Measurements from ENCODE around the gene MRPL52. TPM values are rescaled to one million over a fixed set of nuclear protein-coding genes. Genes with fewer than 3 reads are reported as not detected.

MRPL52 gene
- total RNA-seq = 142 and 150 TPM in 2 replicates

DNA sequence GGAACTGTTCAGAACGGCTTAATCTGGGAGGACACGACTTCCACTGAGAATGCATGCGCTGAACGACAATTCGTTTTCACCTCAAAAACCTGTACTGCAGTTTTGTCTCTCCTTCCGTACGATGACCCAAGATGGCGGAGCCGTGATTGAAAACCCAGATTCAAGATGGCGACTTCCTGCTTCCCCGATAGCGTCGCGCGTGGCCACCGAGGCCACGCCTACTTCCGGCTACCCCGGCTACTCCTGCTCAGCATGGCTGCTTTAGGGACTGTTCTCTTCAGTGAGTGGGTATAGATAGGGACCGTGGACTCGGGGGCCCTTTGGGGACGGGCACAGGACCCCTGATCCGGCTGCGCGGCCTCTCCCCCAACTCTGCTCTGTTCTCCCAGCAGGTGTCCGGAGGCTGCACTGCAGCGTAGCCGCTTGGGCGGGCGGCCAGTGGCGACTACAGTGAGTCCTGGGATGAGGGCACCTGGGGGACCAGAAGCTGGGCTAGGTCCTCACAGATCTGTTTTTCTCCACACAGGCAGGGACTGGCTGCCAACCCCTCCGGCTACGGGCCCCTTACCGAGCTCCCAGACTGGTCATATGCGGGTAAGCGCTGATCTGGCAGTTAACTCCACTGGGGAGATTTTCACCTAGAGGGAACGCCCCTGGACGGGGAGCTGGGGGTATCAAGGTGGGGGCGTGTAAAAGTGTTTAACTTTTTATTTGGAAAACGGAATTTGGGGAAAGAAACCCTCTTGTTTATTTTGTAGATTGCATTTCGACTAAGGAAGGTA is at the start of gene MRPL52:
MRPL52 (plus strand) TSS at position 227 of the 782 bp plus-strand sequence; CDS start at position 253, 26 bp downstream.
- CTCF ChIA-PET = interaction anchor here (1.1 to 2.6 kb wide), 7 partner anchors 23 to 273 kb away, joined by 3 to 10 read pairs (median 4); partner anchors contain the start of gene OXA1L
- Mint-ChIP-seq H3K4me1 (peaks cover 27% of the 10 kb centered on the region), H3K27me3 (no peaks in the 10 kb centered on the region), H3K9me3 (no peaks in the 10 kb centered on the region), H3K36me3 (ENCODE audit: low read depth) (peaks cover 43% of the 10 kb centered on the region), H3K27ac (peak within 1 kb of the TSS; percentile 97), H3K4me3 (peak within 1 kb of the TSS; percentile 93)
- intact Hi-C loops (cut with micrococcal nuclease) = loop anchor here (1.0 kb wide), 4 partner anchors 7 to 274 kb away; partner anchors contain the start of genes LRP10 and OXA1L
- POLR2A ChIA-PET = interaction anchor here (0.5 to 3.6 kb wide), 17 partner anchors 9 to 177 kb away, joined by 3 to 29 read pairs (median 6); partner anchors contain the start of genes LRP10, OXA1L and PRMT5
- peak; percentile 76 for DNase-seq
- peak; percentile 94 for ATAC-seq (ENCODE audit: low read depth)
- TF ChIP-seq CTCF (IDR thresholded peaks at IDR 0.05) = no peak

DNA sequence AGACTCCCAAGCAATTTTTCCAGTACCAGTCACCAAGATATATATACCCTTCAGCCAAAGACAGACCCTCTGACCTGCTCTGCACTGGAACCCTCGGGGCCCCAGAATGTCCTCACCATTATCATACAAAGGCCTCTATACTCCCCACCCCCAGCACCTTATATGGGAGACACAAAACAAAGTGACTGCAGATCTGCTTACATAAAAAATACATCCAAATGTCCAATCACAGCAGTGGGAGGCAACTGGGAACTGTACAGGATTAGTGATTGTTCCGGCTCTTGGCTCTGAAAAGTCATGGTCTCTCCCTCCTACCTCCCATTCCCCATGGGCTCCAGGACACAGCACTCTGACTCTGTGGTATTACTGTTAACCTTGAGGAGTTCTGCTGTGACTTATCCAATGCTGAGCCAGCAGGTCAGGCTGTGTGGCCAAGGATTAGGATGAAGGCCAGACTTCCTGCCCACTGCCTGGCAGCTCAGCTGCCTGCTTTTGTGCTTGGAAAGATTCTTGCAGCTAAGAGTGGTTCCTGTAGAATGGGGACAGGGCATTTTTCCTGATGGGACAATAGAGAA is 49.5 kb upstream of the MRPL52 start:
- TF ChIP-seq CTCF (IDR thresholded peaks at IDR 0.05) = no peak
- CTCF ChIA-PET = interaction anchor here (1.1 kb wide), 1 partner anchor 75 kb away, joined by 3 read pairs; no protein-coding TSS in a partner anchor
- intact Hi-C loops (cut with micrococcal nuclease) = no loop called here

DNA sequence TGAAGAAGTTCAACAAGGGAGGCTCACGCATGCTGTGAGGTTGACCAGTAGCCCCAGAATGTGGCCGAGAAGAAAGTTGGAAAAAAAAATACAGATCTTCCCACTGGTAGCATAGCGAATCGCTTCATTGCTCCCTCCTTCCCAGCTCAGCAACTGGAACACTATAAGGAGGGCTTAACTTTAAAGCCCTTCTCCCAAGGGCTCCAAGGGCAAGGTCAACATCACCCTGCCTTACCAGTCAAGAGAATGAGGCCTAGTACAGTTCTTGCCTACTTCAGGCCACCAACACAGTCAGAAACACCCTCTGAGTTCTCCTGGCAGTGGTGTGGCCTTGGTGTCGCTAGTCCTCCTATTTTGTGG is 48.8 kb upstream of the MRPL52 start:
- Mint-ChIP-seq H3K27me3 (no peaks in the 10 kb centered on the region), H3K9me3 (no peaks in the 10 kb centered on the region), H3K36me3 (ENCODE audit: low read depth) (peaks cover 30% of the 10 kb centered on the region), H3K27ac (peak overlapping the region; percentile 76), H3K4me3 (no peak overlapping the region), H3K4me1 (peaks cover 10% of the 10 kb centered on the region)
- POLR2A ChIA-PET = interaction anchor here (0.6 to 1.4 kb wide), 3 partner anchors 9 to 14 kb away, joined by 3 to 4 read pairs (median 3); partner anchors contain the start of gene OXA1L
- TF ChIP-seq CTCF (IDR thresholded peaks at IDR 0.05) = no peak
- ATAC-seq (ENCODE audit: low read depth) (no peak), DNase-seq (no peak)
- intact Hi-C loops (cut with micrococcal nuclease) = no loop called here
- CTCF ChIA-PET = interaction anchor here (0.8 to 1.1 kb wide), 3 partner anchors 9 to 74 kb away, joined by 3 to 4 read pairs (median 3); no protein-coding TSS in a partner anchor

More for the DNA sequence above, 49.5 kb upstream of the MRPL52 start:
- ATAC-seq (ENCODE audit: low read depth) = no peak
- Mint-ChIP-seq H3K27me3 (no peaks in the 10 kb centered on the region), H3K4me3 (no peak overlapping the region), H3K9me3 (no peaks in the 10 kb centered on the region), H3K4me1 (peaks cover 10% of the 10 kb centered on the region), H3K36me3 (ENCODE audit: low read depth) (peaks cover 37% of the 10 kb centered on the region), H3K27ac (peak overlapping the region; percentile 14)
- DNase-seq = no peak
- POLR2A ChIA-PET = interaction anchor here (1.4 kb wide), 1 partner anchor 9 kb away, joined by 4 read pairs; no protein-coding TSS in a partner anchor

DNA sequence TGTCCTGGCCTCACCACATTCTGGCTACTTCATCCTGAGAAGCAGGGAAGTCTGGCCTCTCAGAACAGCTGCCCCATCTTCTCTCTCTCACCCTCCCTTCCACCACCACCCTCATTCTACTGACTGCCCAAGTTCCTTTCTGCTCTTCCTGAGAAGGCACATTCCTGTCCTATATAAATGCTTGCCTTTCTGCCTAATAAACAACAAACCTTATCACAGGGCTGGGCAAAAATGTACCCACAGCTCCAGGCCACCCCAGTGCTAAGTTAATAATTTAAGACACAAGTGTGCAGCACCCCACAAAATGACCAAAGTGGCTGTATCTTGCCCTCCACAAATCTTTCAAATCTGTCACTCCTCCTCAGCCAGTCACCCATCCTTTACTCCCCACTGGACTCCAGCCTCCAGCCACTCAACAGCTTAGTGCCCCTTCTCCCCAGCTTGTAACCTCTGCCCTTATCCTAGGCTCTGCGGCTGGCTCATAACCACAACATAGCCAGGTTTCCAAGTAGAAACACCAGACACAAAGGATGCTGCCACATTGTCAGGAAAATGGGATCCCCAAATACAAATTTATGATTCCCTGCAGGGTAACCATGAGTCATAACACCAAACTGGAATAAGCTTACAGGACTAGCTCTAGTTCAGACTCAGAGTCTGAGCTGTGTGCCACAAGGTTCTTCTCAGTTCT is 48.2 kb upstream of the MRPL52 start:
- intact Hi-C loops (cut with micrococcal nuclease) = no loop called here
- ATAC-seq (ENCODE audit: low read depth) (no peak), DNase-seq (no peak)
- Mint-ChIP-seq H3K36me3 (ENCODE audit: low read depth) (peaks cover 27% of the 10 kb centered on the region), H3K27me3 (no peaks in the 10 kb centered on the region), H3K4me1 (peaks cover 15% of the 10 kb centered on the region), H3K9me3 (no peaks in the 10 kb centered on the region), H3K27ac (peak overlapping the region; percentile 76), H3K4me3 (no peak overlapping the region)
- no peak for TF ChIP-seq CTCF (IDR thresholded peaks at IDR 0.05)
- ChIA-PET POLR2A (interaction anchor here (0.6 to 1.4 kb wide), 5 partner anchors 8 to 30 kb away, joined by 3 to 4 read pairs (median 3); partner anchors contain the start of gene OXA1L), CTCF (interaction anchor here (0.8 to 2.1 kb wide), 4 partner anchors 9 to 74 kb away, joined by 3 to 5 read pairs (median 4); no protein-coding TSS in a partner anchor)

Data from activated B cell treated with CpG ODN at 0.5 μM for 24 hours (primary cell).